Peyer's patch (tissue), 4 donors: Measurements from ENCODE around the gene GON4L.
"Not testable (repeated sequence)": the region's sequence is repeated elsewhere in the genome, so short reads cannot be mapped to it uniquely, and the experiment has no call there.

ENCODE experiments used
- CTCF ChIP-seq, 6 experiments: fragments of 450-650 bp in 4 of 6; fragments of 200-600 bp in 2 of 6; sonication (generic) in 1 of 6; IDR thresholded peaks; one replicate each; pipeline ENCODE4 v1.5.1; 2017 to 2019; ENCODE audit warnings: antibody characterized with exemption in 6 of 6, mild to moderate bottlenecking in 3 of 6, moderate library complexity in 1 of 6
- POLR2A ChIP-seq, 2 donors: fragments of 450-650 bp; IDR thresholded peaks; one replicate each; pipeline ENCODE4 v1.5.1; 2017; ENCODE audit warnings: antibody characterized with exemption in 2 of 2, mild to moderate bottlenecking in 2 of 2, moderate library complexity in 2 of 2

DNA sequence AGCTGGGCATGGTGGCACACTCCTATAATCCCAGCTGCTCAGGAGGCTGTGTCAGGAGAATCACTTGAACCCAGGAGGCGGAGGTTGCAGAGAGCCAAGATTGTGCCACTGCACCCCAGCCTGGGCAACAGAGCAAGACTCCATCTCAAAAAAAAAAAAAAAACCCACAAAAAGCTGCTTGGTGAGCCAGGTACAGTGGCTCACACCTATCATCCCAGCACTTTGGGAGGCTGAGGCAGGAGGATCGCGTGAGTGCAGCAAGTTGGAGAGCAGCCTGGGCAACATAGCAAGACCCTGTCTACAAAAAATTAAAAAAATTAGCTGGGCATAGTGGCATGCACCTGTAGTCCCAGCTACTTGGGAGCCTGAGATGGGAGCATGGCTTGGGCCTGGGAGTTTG lies 142.0 kb downstream of the GON4L start:
- TF ChIP-seq CTCF, POLR2A (IDR thresholded peaks at IDR 0.05): not testable (repeated sequence)
